SK-N-MC (cell line): ENCODE data around the gene ELOVL1.

Experiments
- EZH2 ChIP-seq: fragments of 200-600 bp; sonication (generic); IDR thresholded peaks from one replicate; pipeline ENCODE4 v1.6.1; 2017; ENCODE audit warnings: antibody characterized with exemption
- POLR2AphosphoS5 ChIP-seq: IDR thresholded peaks from 2 replicates; pipeline ENCODE4 v1.6.1; 2012; ENCODE audit warnings: mild to moderate bottlenecking, low read depth, low read length, borderline replicate concordance

DNA sequence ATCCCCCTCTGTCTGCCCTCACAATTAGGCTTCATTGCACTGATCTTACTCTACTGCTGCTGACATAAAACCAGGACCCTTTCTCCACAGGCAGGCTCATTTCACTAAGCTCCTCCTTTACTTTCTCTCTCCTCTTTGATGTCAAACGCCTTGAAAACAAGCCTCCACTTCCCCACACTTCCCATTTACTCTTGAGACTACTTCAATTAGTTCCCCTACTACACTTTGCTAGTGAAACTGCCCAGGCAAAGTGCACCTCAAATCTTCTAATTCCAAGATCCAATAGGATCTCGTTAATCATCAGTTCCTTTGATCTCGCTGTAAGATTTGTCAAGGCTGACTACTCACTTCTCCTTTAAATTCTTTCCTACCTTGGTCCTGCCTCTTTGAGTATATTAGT is 14.9 kb downstream of the ELOVL1 start:
- TF ChIP-seq POLR2AphosphoS5, result no peak
- no peak for TF ChIP-seq EZH2
